Lung (tissue), 10 donors: Measurements from ENCODE around the gene VKORC1L1. TPM values are rescaled to one million over a fixed set of nuclear protein-coding genes. Genes with fewer than 3 reads are reported as not detected.
A peak's percentile ranks its signal among the peaks of the same experiment; 100 is the strongest.
"Not testable (repeated sequence)": the region's sequence is repeated elsewhere in the genome, so short reads cannot be mapped to it uniquely, and the experiment has no call there.

Experiments
- ATAC-seq: fragments of 200-7000 bp; cut with Tn5 transposase; one replicate; pipeline ENCODE4 v1.9.1; 2020; ENCODE audit warnings: moderate number of reproducible peaks; ENCODE audit not compliant: insufficient read depth, low FRiP score
- DNase-seq, 3 donors: peaks; one replicate each; pipeline ENCODE4 v3.0.0-alpha.2; 2013 to 2017
- H3K27ac ChIP-seq, 2 donors: one replicate each; pipeline ENCODE4 v1.5.1; 2013; ENCODE audit warnings: mild to moderate bottlenecking in 2 of 2, moderate library complexity in 2 of 2, control low read depth in 1 of 2, inconsistent platforms in 1 of 2, low read depth in 1 of 2, low read length in 1 of 2
- H3K27me3 ChIP-seq, 3 donors: one replicate each; pipeline ENCODE4 v1.5.1; 2013; ENCODE audit warnings: low read length in 2 of 3; ENCODE audit not compliant: control insufficient read depth in 3 of 3, insufficient read depth in 3 of 3
- H3K36me3 ChIP-seq, 4 donors: one replicate each; pipeline ENCODE4 v1.5.1; 2013; ENCODE audit warnings: low read length in 4 of 4, mild to moderate bottlenecking in 1 of 4, moderate library complexity in 1 of 4; ENCODE audit not compliant: control insufficient read depth in 4 of 4, insufficient read depth in 4 of 4
- H3K4me1 ChIP-seq, 5 donors: one replicate each; pipeline ENCODE4 v1.5.1; 2013; ENCODE audit warnings: low read length in 5 of 5, mild to moderate bottlenecking in 2 of 5, moderate library complexity in 1 of 5; ENCODE audit not compliant: control insufficient read depth in 5 of 5, insufficient read depth in 5 of 5
- H3K4me3 ChIP-seq: one replicate; pipeline ENCODE4 v1.5.1; 2013; ENCODE audit warnings: mild to moderate bottlenecking, control low read depth, moderate library complexity
- H3K9ac ChIP-seq, 2 donors: one replicate each; pipeline ENCODE4 v1.5.1; 2013; ENCODE audit warnings: low read length in 2 of 2, control low read depth in 1 of 2; ENCODE audit not compliant: insufficient read depth in 1 of 2
- H3K9me3 ChIP-seq, 4 donors: one replicate each; pipeline ENCODE4 v1.5.1; 2013; ENCODE audit warnings: low read length in 3 of 4, mild to moderate bottlenecking in 1 of 4, moderate library complexity in 1 of 4; ENCODE audit not compliant: control insufficient read depth in 4 of 4, insufficient read depth in 3 of 4
- WGBS, 2 donors: extraction: QIAGEN DNeasy Blood & Tissue Kit; methylation state at CpG; one replicate each; pipeline ENCODE4 v1.1.7; 2013; 5-methylcytosine and 5-hydroxymethylcytosine counted together
- polyA plus RNA-seq, 2 donors: library from polyadenylated mRNA; stranded (reverse); fragments of 200-250 nt; gene quantifications; one replicate each; pipeline ENCODE4 v1.2.1, GENCODE V29; 2013
- total RNA-seq, 2 donors: library from RNA; depleted of rRNA in 1 of 2; stranded (reverse); fragments of >200 nt in 1 of 2; gene quantifications; one replicate each; pipeline ENCODE4 v1.2.1, GENCODE V29; 2014 to 2021
- donor health status: Bipolar disorder and iron deficiency.
- donor health status: healthy.
- donor health status: DM: yes; HTN: yes; CAD: no.

The VKORC1L1 gene
- total and polyA plus RNA-seq, 4 donors = 15.1 to 36.8 (median 24.4) TPM

DNA sequence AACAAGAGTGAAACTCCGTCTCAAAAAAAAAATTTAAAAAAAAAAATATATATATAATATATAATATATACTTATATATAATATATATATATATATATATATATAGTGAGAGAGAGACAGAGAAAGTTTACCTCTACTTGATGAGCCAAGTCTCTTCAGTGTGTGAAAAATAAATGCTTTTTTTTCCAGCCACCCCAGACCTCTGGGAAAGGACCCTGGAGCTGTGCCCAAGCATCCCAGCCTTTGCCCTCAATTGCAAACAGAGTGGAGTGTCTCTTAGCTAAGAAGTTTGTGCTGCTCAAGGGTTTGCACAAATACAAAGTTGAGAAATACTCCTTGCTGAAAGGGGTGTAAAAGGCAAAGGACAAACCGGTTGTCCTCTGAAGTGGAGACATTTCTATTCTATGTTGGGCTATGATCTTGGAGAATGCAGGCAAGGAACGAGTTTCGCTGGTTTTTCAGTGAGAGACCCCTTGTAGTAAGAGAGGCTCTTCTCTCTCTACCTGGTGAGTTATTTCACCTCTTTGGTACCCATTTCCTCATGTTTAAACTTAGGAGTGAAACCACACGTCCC, 15.5 kb upstream of the VKORC1L1 start:
- not testable (repeated sequence) for H3K4me1 ChIP-seq, H3K4me3 ChIP-seq, H3K27ac ChIP-seq, H3K9ac ChIP-seq, H3K9me3 ChIP-seq, H3K36me3 ChIP-seq, H3K27me3 ChIP-seq
- peak; percentile 52 to 81 (median 67) for DNase-seq
- ATAC-seq = peak; percentile 67
- WGBS, 2 donors = 47 to 59% methylated on average over 2 to 4 of the region's 5 CpGs

GRCh38 chr7:65858660-65859059, 14.2 kb upstream of the VKORC1L1 start:
- DNase-seq, H3K27me3 ChIP-seq, H3K9ac ChIP-seq, H3K27ac ChIP-seq, H3K4me3 ChIP-seq, ATAC-seq, H3K36me3 ChIP-seq, H3K4me1 ChIP-seq, H3K9me3 ChIP-seq: not testable (repeated sequence)
- 94 to 95% methylated on average over 4 of the region's 4 CpGs for WGBS, 2 donors

DNA sequence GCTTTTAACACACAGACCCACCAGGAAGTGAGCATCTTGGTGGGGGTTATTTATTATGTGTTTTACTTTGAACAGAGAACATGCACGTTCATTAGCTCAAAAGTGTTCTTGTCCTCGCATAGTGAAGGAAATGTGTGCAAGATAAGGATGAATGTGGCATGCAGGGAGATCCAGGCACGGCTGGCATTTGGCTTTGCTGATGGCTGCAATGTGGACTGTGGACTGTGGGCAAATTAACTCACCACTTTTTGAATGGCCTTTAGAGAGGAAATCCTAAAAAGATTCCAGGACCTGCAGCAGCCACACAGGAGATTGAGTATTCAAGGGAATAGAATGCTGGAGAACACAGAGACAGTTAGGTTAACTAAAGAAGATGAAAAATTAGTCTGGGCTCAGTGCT, 6.6 kb upstream of the VKORC1L1 start:
- not testable (repeated sequence) for H3K4me1 ChIP-seq, DNase-seq, H3K9ac ChIP-seq, H3K4me3 ChIP-seq, H3K27ac ChIP-seq, H3K27me3 ChIP-seq, H3K9me3 ChIP-seq, ATAC-seq, H3K36me3 ChIP-seq
- 42 to 71% methylated on average over 3 of the region's 3 CpGs for WGBS, 2 donors

DNA sequence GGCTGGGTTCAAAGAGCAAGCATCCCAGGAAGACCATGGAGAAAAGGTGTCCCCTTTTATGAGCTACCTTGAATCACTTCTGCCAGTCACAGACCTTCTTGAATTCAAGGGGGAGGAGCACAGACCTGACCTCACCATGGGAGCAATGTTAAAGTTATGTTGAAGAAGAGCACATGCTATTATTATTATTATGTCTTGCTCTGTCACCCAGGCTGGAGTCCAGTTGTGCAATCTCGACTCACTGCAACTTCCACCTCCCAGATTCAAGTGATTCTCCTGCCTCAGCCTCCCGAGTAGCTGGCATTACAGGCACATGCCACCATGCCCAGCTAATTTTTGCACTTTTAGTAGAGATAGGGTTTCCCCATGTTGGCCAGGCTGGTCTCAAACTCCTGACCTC, 5.2 kb upstream of the VKORC1L1 start:
- not testable (repeated sequence) for H3K4me3 ChIP-seq

GRCh38 chr7:65869312-65869711, 3.6 kb upstream of the VKORC1L1 start:
- DNase-seq, H3K9ac ChIP-seq, H3K27ac ChIP-seq, H3K36me3 ChIP-seq, H3K9me3 ChIP-seq, H3K27me3 ChIP-seq, ATAC-seq, H3K4me1 ChIP-seq, H3K4me3 ChIP-seq: not testable (repeated sequence)
- 68 to 69% methylated on average over 5 of the region's 5 CpGs for WGBS, 2 donors

More for the DNA sequence above, 5.2 kb upstream of the VKORC1L1 start:
- DNase-seq, H3K9me3 ChIP-seq, H3K9ac ChIP-seq, H3K36me3 ChIP-seq, H3K27ac ChIP-seq, ATAC-seq, H3K4me1 ChIP-seq, H3K27me3 ChIP-seq: not testable (repeated sequence)
- 73 to 75% methylated on average over 2 of the region's 2 CpGs for WGBS, 2 donors

- DNase-seq = peak in 1 of 3 donors; percentile 28
- not testable (repeated sequence) for H3K4me1 ChIP-seq, H3K9me3 ChIP-seq, ATAC-seq, H3K36me3 ChIP-seq, H3K27ac ChIP-seq, H3K9ac ChIP-seq, H3K4me3 ChIP-seq, H3K27me3 ChIP-seq
- WGBS, 2 donors = 19 to 20% methylated on average over 2 of the region's 2 CpGs
Observed at GRCh38 chr7:65871451-65871850, 1.4 kb upstream of the VKORC1L1 start.

- not testable (repeated sequence) for H3K27me3 ChIP-seq, H3K36me3 ChIP-seq, H3K4me1 ChIP-seq, H3K9me3 ChIP-seq
- WGBS, 2 donors = 1% methylated on average over 34 to 57 of the region's 57 CpGs
- DNase-seq = peak in 1 of 3 donors; percentile 24
- ATAC-seq = peak; percentile 16
- Histone ChIP-seq H3K27ac (peak overlapping the region; percentile 84 to 90), H3K4me3 (peak overlapping the region; percentile 88), H3K9ac (peak overlapping the region in 1 of 2 donors; percentile 49)
Observed at GRCh38 chr7:65873582-65874193, 814 bp downstream of the VKORC1L1 start.

GRCh38 chr7:65875715-65876114, 2.8 kb downstream of the VKORC1L1 start:
- H3K9ac ChIP-seq, ATAC-seq: not testable (repeated sequence)

More at GRCh38 chr7:65875715-65876114, 2.8 kb downstream of the VKORC1L1 start:
- H3K4me3 ChIP-seq, H3K9me3 ChIP-seq, H3K36me3 ChIP-seq, H3K27ac ChIP-seq, DNase-seq, H3K27me3 ChIP-seq, H3K4me1 ChIP-seq: not testable (repeated sequence)
- 47 to 64% methylated on average over 4 of the region's 4 CpGs for WGBS, 2 donors
